ENCODE results near the gene ZGRF1.

ZGRF1 gene

GRCh38 chr4:112567536-112567935, 69.2 kb downstream of the ZGRF1 start:
- POLR2A ChIA-PET, result no interaction called here
- H3K9me3 ChIP-seq (ENCODE audit: control insufficient read depth, insufficient read depth, low read depth, low read length), result no peaks in the 10 kb centered on the region
- CTCF ChIA-PET, result no interaction called here
- no peak overlapping the region for H3K4me3 ChIP-seq (ENCODE audit: low read depth, low read length)
- H3K27ac ChIP-seq (ENCODE audit: extremely low read depth, low read depth, low read length), result no peak overlapping the region
- TF ChIP-seq TRIM28 (IDR thresholded peaks at IDR 0.05; ENCODE audit: borderline replicate concordance, low read length) (no peak), ZBTB21 (tag by site-specific recombination; IDR thresholded peaks at IDR 0.05) (no peak), ZNF548 (tag by site-specific recombination; IDR thresholded peaks at IDR 0.05) (no peak)
- H3K4me1 ChIP-seq (ENCODE audit: control insufficient read depth, insufficient read depth, low read length), result no peaks in the 10 kb centered on the region
- H3K36me3 ChIP-seq (ENCODE audit: control insufficient read depth in 2 of 2, insufficient read depth in 1 of 2, low read length in 2 of 2), result peaks cover 0 to 4% of the 10 kb centered on the region in 2 experiments; a peak in 1 of 3 replicates

GRCh38 chr4:112564706-112565270, 71.9 kb downstream of the ZGRF1 start:
- Histone ChIP-seq H3K27ac (ENCODE audit: extremely low read depth, low read depth, low read length) (no peak overlapping the region), H3K9me3 (ENCODE audit: control insufficient read depth, insufficient read depth, low read depth, low read length) (no peaks in the 10 kb centered on the region), H3K36me3 (ENCODE audit: control insufficient read depth in 2 of 2, insufficient read depth in 1 of 2, low read length in 2 of 2) (peaks cover 0 to 14% of the 10 kb centered on the region in 2 experiments; a peak in 1 of 3 replicates), H3K4me1 (ENCODE audit: control insufficient read depth, insufficient read depth, low read length) (no peaks in the 10 kb centered on the region), H3K4me3 (ENCODE audit: low read depth, low read length) (no peak overlapping the region)
- ChIA-PET CTCF (no interaction called here), POLR2A (no interaction called here)
- TF ChIP-seq BCL11A (tag by site-specific recombination; IDR thresholded peaks at IDR 0.05; ENCODE audit: low read depth), result no peak
- TF ChIP-seq ZNF791 (tag by site-specific recombination; IDR thresholded peaks at IDR 0.05), result no peak
- no peak for TF ChIP-seq ZNF341 (tag by site-specific recombination; IDR thresholded peaks at IDR 0.05; ENCODE audit: low read depth)
- no peak for TF ChIP-seq ZNF501 (tag by site-specific recombination; IDR thresholded peaks at IDR 0.05)
- TF ChIP-seq ZNF692 (tag by site-specific recombination; IDR thresholded peaks at IDR 0.05), result no peak
- no peak for TF ChIP-seq ZBTB44 (tag by site-specific recombination; IDR thresholded peaks at IDR 0.05)
- TF ChIP-seq ZNF561 (tag by site-specific recombination; IDR thresholded peaks at IDR 0.05; ENCODE audit: borderline replicate concordance), result no peak
- TF ChIP-seq ZNF223 (tag by site-specific recombination; IDR thresholded peaks at IDR 0.05), result no peak
- no peak for TF ChIP-seq ZFP3 (tag by site-specific recombination; IDR thresholded peaks at IDR 0.05; ENCODE audit: low read depth)
- TF ChIP-seq, protein P1, sequence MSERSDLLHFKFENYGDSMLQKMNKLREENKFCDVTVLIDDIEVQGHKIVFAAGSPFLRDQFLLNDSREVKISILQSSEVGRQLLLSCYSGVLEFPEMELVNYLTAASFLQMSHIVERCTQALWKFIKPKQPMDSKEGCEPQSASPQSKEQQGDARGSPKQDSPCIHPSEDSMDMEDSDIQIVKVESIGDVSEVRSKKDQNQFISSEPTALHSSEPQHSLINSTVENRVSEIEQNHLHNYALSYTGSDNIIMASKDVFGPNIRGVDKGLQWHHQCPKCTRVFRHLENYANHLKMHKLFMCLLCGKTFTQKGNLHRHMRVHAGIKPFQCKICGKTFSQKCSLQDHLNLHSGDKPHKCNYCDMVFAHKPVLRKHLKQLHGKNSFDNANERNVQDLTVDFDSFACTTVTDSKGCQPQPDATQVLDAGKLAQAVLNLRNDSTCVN (tag by site-specific recombination; optimal IDR thresholded peaks at IDR 0.05), result no peak

DNA sequence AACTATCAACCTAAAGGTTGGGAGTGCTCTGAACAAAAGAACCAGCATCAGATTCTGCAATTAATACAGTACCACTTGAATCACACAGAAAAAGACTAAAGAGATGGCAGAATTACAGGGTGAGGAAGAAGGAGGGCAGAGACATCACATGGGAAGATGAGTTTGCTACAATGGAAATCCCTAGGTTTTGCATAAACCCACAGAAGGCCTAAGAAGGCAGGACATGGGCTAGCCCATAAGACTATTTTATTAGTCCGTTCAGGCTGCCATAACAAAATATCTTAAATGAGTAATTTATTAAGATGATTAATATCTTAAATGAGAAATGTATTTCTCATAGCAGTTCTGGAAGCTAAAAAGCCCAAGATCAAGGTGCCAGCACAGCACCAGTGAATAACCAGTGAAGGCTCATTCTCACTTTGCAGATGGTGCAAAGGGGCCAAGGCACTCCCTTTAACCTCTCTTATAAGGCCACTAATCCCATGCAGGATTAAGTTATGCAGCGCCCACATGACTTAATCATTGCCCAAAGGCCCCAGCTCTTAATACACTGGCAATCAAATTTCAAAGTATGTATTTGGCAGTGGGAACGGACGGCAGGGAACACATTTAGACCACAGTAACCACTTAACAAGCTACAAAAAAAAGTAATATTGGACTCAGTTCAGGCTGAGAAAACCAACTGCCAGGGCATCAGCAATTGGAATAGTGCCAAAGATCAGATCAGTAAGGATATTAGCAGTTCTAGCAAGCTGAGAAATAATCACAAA, 73.1 kb downstream of the ZGRF1 start:
- Histone ChIP-seq H3K9me3 (ENCODE audit: control insufficient read depth, insufficient read depth, low read depth, low read length) (no peaks in the 10 kb centered on the region), H3K27ac (ENCODE audit: extremely low read depth, low read depth, low read length) (no peak overlapping the region), H3K4me3 (ENCODE audit: low read depth, low read length) (no peak overlapping the region), H3K36me3 (ENCODE audit: control insufficient read depth in 2 of 2, insufficient read depth in 1 of 2, low read length in 2 of 2) (peaks cover 0 to 18% of the 10 kb centered on the region in 2 experiments; a peak in 1 of 3 replicates), H3K4me1 (ENCODE audit: control insufficient read depth, insufficient read depth, low read length) (no peaks in the 10 kb centered on the region)
- CTCF ChIA-PET, result no interaction called here
- POLR2A ChIA-PET, result no interaction called here
- TF ChIP-seq ZNF530 (tag by site-specific recombination; IDR thresholded peaks at IDR 0.05; ENCODE audit: low read depth) (no peak), ZNF571 (tag by site-specific recombination; IDR thresholded peaks at IDR 0.05) (no peak), ZNF626 (tag by site-specific recombination; IDR thresholded peaks at IDR 0.05) (no peak), KLF9 (tag by site-specific recombination; IDR thresholded peaks at IDR 0.05; ENCODE audit: low read depth) (no peak), PRDM4 (tag by site-specific recombination; IDR thresholded peaks at IDR 0.05) (no peak)
- TF ChIP-seq, protein P2, sequence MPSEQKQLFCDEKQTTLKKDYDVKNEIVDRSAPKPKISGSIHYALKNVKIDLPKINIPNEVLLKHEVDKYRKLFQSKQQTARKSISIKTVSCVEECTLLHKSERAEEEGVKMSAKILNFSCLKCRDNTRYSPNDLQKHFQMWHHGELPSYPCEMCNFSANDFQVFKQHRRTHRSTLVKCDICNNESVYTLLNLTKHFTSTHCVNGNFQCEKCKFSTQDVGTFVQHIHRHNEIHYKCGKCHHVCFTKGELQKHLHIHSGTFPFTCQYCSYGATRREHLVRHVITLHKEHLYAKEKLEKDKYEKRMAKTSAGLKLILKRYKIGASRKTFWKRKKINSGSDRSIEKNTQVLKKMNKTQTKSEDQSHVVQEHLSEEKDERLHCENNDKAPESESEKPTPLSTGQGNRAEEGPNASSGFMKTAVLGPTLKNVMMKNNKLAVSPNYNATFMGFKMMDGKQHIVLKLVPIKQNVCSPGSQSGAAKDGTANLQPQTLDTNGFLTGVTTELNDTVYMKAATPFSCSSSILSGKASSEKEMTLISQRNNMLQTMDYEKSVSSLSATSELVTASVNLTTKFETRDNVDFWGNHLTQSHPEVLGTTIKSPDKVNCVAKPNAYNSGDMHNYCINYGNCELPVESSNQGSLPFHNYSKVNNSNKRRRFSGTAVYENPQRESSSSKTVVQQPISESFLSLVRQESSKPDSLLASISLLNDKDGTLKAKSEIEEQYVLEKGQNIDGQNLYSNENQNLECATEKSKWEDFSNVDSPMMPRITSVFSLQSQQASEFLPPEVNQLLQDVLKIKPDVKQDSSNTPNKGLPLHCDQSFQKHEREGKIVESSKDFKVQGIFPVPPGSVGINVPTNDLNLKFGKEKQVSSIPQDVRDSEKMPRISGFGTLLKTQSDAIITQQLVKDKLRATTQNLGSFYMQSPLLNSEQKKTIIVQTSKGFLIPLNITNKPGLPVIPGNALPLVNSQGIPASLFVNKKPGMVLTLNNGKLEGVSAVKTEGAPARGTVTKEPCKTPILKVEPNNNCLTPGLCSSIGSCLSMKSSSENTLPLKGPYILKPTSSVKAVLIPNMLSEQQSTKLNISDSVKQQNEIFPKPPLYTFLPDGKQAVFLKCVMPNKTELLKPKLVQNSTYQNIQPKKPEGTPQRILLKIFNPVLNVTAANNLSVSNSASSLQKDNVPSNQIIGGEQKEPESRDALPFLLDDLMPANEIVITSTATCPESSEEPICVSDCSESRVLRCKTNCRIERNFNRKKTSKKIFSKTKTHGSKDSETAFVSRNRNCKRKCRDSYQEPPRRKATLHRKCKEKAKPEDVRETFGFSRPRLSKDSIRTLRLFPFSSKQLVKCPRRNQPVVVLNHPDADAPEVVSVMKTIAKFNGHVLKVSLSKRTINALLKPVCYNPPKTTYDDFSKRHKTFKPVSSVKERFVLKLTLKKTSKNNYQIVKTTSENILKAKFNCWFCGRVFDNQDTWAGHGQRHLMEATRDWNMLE (tag by site-specific recombination; conservative IDR thresholded peaks at IDR 0.05; ENCODE audit: low read depth), result no peak

All from HEK293 (cell line).